Gastrocnemius medialis (tissue), 4 donors: ENCODE data around the gene SLX4IP. TPM values are rescaled to one million over a fixed set of nuclear protein-coding genes. Genes with fewer than 3 reads are reported as not detected.
A peak's percentile ranks its signal among the peaks of the same experiment; 100 is the strongest.

Experiments used
- ATAC-seq, 2 donors: fragments of 150-250 bp; one replicate each; pipeline ENCODE4 v1.9.1; 2016
- DNase-seq, 2 donors: peaks; one replicate each; pipeline ENCODE4 v3.0.0-alpha.2; 2019
- H3K27ac ChIP-seq, 4 donors: fragments of 200-600 bp; sonication (generic); 1 replicate in 1 of 4; 2 replicates in 3 of 4; pipeline ENCODE4 v1.5.1; 2016 to 2018; ENCODE audit warnings: mild to moderate bottlenecking in 2 of 4, moderate library complexity in 1 of 4
- H3K27me3 ChIP-seq, 3 donors: fragments of 200-600 bp; sonication (generic) in 2 of 3; 1 replicate in 1 of 3; 2 replicates in 2 of 3; pipeline versions ENCODE4 v1.5.1 to v1.6.0; 2016 to 2019; ENCODE audit warnings: mild to moderate bottlenecking in 1 of 3, moderate library complexity in 1 of 3
- H3K36me3 ChIP-seq, 2 donors: fragments of 200-600 bp; sonication (generic) in 1 of 2; one replicate each; pipeline ENCODE4 v1.5.1; 2017 to 2018
- H3K4me1 ChIP-seq, 2 donors: fragments of 200-600 bp; sonication (generic) in 1 of 2; one replicate each; pipeline ENCODE4 v1.5.1; 2016 to 2017; ENCODE audit warnings: mild to moderate bottlenecking in 2 of 2
- H3K4me3 ChIP-seq, 4 donors: fragments of 200-600 bp; sonication (generic) in 3 of 4; 1 replicate in 1 of 4; 2 replicates in 3 of 4; pipeline ENCODE4 v1.5.1; 2016 to 2019; ENCODE audit warnings: mild to moderate bottlenecking in 2 of 4
- H3K9me3 ChIP-seq, 3 donors: fragments of 200-600 bp; sonication (generic) in 2 of 3; 1 replicate in 1 of 3; 2 replicates in 2 of 3; pipeline ENCODE4 v1.5.1; 2016 to 2019
- POLR2A ChIP-seq, 2 donors: fragments of 450-650 bp; IDR thresholded peaks; one replicate each; pipeline ENCODE4 v1.6.1; 2017; ENCODE audit warnings: antibody characterized with exemption in 2 of 2, mild to moderate bottlenecking in 2 of 2, moderate library complexity in 2 of 2
- in situ Hi-C, 4 donors: fragments of 200-750 bp; cut with MboI; loops; one replicate each; pipeline versions ENCODE4 v1.15.0 to v1.8.0; 2017; ENCODE audit warnings: low sequenced_read_pairs in 4 of 4
- intact Hi-C: fragments of 100-400 bp; cut with DNase I; formaldehyde crosslinking; loops from one replicate; pipeline ENCODE4 v1.15.1; 2023; ENCODE audit warnings: low total_unique reads
- total RNA-seq, 4 donors: library from RNA; depleted of rRNA; stranded (reverse); fragments of >200 nt; gene quantifications; one replicate each; pipeline versions ENCODE4 v1.1.0 to v1.2.3, GENCODE V29; 2016
- TF ChIP-seq, protein P1 (sequence below), 5 experiments: fragments of 450-650 bp in 3 of 5; fragments of 200-600 bp in 2 of 5; sonication (generic) in 2 of 5; IDR thresholded peaks in 4 of 5; conservative IDR thresholded peaks in 1 of 5; 1 replicate in 4 of 5; 2 replicates in 1 of 5; pipeline ENCODE4 v1.5.1; 2016 to 2019; ENCODE audit warnings: antibody characterized with exemption in 5 of 5, mild to moderate bottlenecking in 3 of 5, moderate library complexity in 3 of 5

The SLX4IP gene
- total RNA-seq, 4 donors from 2014 or later = 0.22 to 1.3 (median 0.71) TPM

GRCh38 chr20:10549511-10549910 lies 114.4 kb downstream of the SLX4IP start:
- ATAC-seq (no peak), DNase-seq (no peak)
- Histone ChIP-seq H3K9me3 (no peaks in the 10 kb centered on the region), H3K27me3 (no peaks in the 10 kb centered on the region), H3K4me1 (no peaks in the 10 kb centered on the region), H3K4me3 (no peak overlapping the region), H3K27ac (no peak overlapping the region), H3K36me3 (no peaks in the 10 kb centered on the region)
- TF ChIP-seq POLR2A (IDR thresholded peaks at IDR 0.05) = no peak
- TF ChIP-seq, protein P1, sequence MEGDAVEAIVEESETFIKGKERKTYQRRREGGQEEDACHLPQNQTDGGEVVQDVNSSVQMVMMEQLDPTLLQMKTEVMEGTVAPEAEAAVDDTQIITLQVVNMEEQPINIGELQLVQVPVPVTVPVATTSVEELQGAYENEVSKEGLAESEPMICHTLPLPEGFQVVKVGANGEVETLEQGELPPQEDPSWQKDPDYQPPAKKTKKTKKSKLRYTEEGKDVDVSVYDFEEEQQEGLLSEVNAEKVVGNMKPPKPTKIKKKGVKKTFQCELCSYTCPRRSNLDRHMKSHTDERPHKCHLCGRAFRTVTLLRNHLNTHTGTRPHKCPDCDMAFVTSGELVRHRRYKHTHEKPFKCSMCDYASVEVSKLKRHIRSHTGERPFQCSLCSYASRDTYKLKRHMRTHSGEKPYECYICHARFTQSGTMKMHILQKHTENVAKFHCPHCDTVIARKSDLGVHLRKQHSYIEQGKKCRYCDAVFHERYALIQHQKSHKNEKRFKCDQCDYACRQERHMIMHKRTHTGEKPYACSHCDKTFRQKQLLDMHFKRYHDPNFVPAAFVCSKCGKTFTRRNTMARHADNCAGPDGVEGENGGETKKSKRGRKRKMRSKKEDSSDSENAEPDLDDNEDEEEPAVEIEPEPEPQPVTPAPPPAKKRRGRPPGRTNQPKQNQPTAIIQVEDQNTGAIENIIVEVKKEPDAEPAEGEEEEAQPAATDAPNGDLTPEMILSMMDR (IDR thresholded peaks at IDR 0.05 in 4 of 5, conservative IDR thresholded peaks at IDR 0.05 in 1 of 5) = no peak
- in situ Hi-C loops = no loop called here
- intact Hi-C loops = no loop called here

- H3K4me3 ChIP-seq = no peak overlapping the region
- ATAC-seq (no peak), DNase-seq (no peak)
- TF ChIP-seq POLR2A (IDR thresholded peaks at IDR 0.05) = no peak
- TF ChIP-seq, protein P1 (IDR thresholded peaks at IDR 0.05 in 4 of 5, conservative IDR thresholded peaks at IDR 0.05 in 1 of 5) = no peak
- no peaks in the 10 kb centered on the region for H3K27me3 ChIP-seq
- in situ Hi-C loops = loop anchor here (5.0 to 25.0 kb wide), 7 partner anchors 654 to 992 kb away; no protein-coding TSS in a partner anchor
- no peaks in the 10 kb centered on the region for H3K9me3 ChIP-seq
- H3K36me3 ChIP-seq = no peaks in the 10 kb centered on the region
- no peak overlapping the region for H3K27ac ChIP-seq
- intact Hi-C loops = loop anchor here (5.0 kb wide), 1 partner anchor 657 kb away; no protein-coding TSS in a partner anchor
- no peaks in the 10 kb centered on the region for H3K4me1 ChIP-seq
Measured at GRCh38 chr20:10550204-10551118, 115.4 kb downstream of the SLX4IP start.

DNA sequence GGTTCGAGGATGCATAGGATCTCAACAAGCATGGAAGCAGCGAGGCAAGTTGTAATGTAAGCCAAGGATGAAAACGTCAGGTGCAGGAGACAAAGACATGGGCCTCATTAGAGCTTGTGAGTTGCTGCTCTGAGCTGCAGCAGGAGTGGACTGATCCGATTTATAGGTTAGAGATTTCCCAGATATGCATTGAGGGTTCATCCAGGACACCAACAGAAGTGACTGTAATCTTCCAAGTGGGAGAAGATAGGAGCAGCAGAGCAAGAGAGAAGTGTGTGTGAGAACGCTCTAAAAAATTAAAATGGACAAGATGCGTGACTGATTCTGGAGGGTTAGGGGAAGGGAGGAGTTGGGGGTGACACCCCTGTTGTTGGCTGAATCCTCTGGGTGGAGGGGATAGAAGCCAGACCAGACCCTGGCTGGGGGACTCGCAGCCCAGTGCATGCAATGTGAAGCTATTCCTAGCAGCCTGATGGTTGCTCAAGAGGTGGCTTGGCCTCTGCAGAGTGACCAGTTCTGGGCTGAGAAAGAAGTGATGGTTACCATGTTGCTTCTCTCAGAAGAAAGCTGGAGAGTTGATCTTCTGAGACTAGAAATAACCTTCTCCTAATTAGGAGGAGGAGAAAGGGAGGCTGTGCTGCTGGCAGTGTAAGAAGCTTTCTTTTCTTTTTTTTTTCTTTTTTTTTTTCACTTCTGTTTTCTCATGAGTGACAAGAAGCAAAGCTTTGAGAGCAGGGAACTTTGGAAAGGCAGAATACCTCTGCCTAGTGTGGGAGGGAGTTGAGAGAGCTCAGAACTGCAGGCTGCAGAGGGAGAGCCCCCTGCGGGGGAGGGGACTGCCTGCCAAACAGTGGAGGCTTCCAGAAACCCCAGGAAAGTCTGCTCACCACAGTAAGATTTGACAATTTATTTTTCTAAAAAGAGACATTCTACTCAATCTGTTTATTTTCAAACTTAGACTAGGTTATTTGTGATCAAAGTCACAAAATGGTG lies 116.9 kb downstream of the SLX4IP start:
- H3K4me1 ChIP-seq = no peaks in the 10 kb centered on the region
- H3K4me3 ChIP-seq = no peak overlapping the region
- DNase-seq = no peak
- no peaks in the 10 kb centered on the region for H3K36me3 ChIP-seq
- H3K27ac ChIP-seq = no peak overlapping the region
- ATAC-seq = no peak
- in situ Hi-C loops = loop anchor here (5.0 to 25.0 kb wide), 7 partner anchors 653 to 990 kb away; no protein-coding TSS in a partner anchor
- TF ChIP-seq POLR2A (IDR thresholded peaks at IDR 0.05) = no peak
- TF ChIP-seq, protein P1 (IDR thresholded peaks at IDR 0.05 in 4 of 5, conservative IDR thresholded peaks at IDR 0.05 in 1 of 5) = no peak
- H3K27me3 ChIP-seq = no peaks in the 10 kb centered on the region
- H3K9me3 ChIP-seq = no peaks in the 10 kb centered on the region
- intact Hi-C loops = loop anchor here (1.0 to 5.0 kb wide), 2 partner anchors 655 to 992 kb away; no protein-coding TSS in a partner anchor

DNA sequence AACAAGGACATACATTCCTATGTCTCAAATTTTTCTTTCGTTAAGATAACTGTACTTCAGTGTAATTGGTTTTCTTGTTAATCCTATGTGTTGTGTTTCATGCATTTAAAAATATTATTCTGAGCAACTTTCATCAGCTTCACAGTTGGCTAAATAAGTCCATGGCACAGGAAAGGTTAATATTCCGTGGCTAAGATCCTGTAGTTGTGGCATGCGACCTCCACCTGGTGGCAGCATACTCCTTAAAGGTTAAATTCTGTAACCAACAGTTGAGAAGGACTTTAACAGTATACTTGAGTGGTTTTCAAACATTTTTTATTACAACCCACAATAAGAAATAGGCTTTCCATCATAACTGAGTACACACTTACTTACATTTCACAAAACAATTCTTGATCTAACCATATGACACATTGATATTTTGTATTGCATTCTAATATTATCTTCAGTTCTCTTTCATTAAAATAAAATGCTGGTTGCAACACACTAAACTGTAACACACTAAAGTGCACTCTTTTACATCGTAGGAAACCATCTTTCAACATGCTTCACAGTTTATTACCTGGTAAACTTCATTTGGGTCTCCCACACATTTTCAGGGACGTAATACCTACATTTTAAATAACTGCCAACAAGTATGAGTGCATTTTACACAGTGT lies 118.3 kb downstream of the SLX4IP start:
- no peaks in the 10 kb centered on the region for H3K27me3 ChIP-seq
- peak; percentile 22 to 45 for DNase-seq
- no peaks in the 10 kb centered on the region for H3K9me3 ChIP-seq
- in situ Hi-C loops (loop anchor here (5.0 to 25.0 kb wide), 7 partner anchors 651 to 989 kb away; no protein-coding TSS in a partner anchor), intact Hi-C loops (loop anchor here (1.0 to 5.0 kb wide), 2 partner anchors 654 to 721 kb away; no protein-coding TSS in a partner anchor)
- peak; percentile 58 to 74 for ATAC-seq
- no peak overlapping the region for H3K27ac ChIP-seq
- TF ChIP-seq, protein P1 (IDR thresholded peaks at IDR 0.05 in 4 of 5, conservative IDR thresholded peaks at IDR 0.05 in 1 of 5) = peak; percentile 63 to 79 (median 72)
- no peak for TF ChIP-seq POLR2A (IDR thresholded peaks at IDR 0.05)
- H3K36me3 ChIP-seq = no peaks in the 10 kb centered on the region
- no peaks in the 10 kb centered on the region for H3K4me1 ChIP-seq
- H3K4me3 ChIP-seq = no peak overlapping the region
